Astrocyte of the spinal cord (primary cell): Measurements from ENCODE around the gene U2SURP.

ENCODE experiments used
- DNase-seq: peaks from one replicate; pipeline ENCODE4 v3.0.0; 2011; ENCODE audit warnings: low read depth, low spot score
- H3K4me3 ChIP-seq: 2 replicates; pipeline ENCODE4 v1.5.1; 2011; ENCODE audit warnings: low read depth, mild to moderate bottlenecking, low read length, moderate library complexity
- CTCF ChIP-seq: IDR thresholded peaks from 2 replicates; pipeline ENCODE4 v1.5.1; 2012; ENCODE audit warnings: low read depth, mild to moderate bottlenecking, low read length, inconsistent platforms
- in situ Hi-C: cut with HindIII; loops from 2 replicates; pipeline ENCODE4 v1.10.0; 2017; ENCODE audit warnings: low sequenced_read_pairs

The U2SURP gene

GRCh38 chr3:142998439-142998838, 2.9 kb upstream of the U2SURP start:
- TF ChIP-seq CTCF: no peak
- no peak for DNase-seq
- no peak overlapping the region for H3K4me3 ChIP-seq
- in situ Hi-C loops: no loop called here

- in situ Hi-C loops: no loop called here
- DNase-seq: no peak
- H3K4me3 ChIP-seq: peak overlapping the region; percentile 99
- no peak for TF ChIP-seq CTCF
These were observed 1.5 kb upstream of the U2SURP start for GRCh38 chr3:142999881-143000280.

- in situ Hi-C loops: no loop called here
- DNase-seq: peak; percentile 56
- H3K4me3 ChIP-seq: peak overlapping the region; percentile 99
- no peak for TF ChIP-seq CTCF
These were observed 842 bp upstream of the U2SURP start for GRCh38 chr3:143000528-143000927.

GRCh38 chr3:143001034-143001368, 369 bp upstream of the U2SURP start:
- H3K4me3 ChIP-seq: peak overlapping the region; percentile 99
- in situ Hi-C loops: no loop called here
- no peak for TF ChIP-seq CTCF
- DNase-seq: no peak

- TF ChIP-seq CTCF: no peak
- in situ Hi-C loops: no loop called here
- peak; percentile 27 for DNase-seq
- peak overlapping the region; percentile 99 for H3K4me3 ChIP-seq
These were observed 828 bp downstream of the U2SURP start for GRCh38 chr3:143002083-143002712.

DNA sequence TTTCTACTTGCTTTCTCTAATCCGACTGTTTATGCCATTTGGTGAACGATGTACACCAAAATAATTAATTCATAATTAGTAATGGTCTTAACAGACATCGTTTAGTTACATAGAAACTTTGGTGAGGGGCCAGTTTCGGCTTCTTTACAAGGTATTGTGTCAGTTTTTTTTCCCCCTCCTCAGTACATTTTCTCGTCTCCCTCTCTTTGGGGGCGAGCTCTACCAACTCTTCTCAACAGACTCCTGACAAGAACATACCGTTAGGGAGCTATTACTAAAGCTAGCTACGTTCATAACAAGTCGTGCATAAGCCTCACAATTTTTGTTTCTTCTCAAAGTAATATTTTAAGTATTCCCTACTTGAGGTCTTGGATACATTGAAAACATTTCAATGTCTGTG, 1.4 kb downstream of the U2SURP start:
- DNase-seq: no peak
- in situ Hi-C loops: no loop called here
- TF ChIP-seq CTCF: no peak

DNA sequence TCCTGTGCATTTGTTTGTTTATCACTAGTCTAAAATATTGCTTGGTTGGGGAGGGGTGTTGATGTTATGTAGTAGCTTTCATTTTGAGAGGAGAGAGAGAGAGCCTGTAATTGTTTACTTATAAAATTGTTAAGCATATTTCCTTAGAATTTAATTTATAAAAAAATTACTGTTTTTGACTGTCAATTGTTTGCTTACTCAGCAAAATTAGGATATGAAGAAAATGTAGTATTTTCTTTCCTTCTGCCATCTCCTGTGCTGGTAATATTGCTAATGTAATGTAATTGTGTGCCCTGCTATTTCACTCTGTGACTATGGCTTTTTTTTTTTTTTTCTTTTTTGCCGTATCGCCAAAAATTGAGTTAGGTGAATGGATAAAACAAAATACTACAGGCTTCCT, 3.5 kb downstream of the U2SURP start:
- H3K4me3 ChIP-seq: no peak overlapping the region
- DNase-seq: no peak
- in situ Hi-C loops: no loop called here
- no peak for TF ChIP-seq CTCF

More for the DNA sequence above, 1.4 kb downstream of the U2SURP start:
- H3K4me3 ChIP-seq: peak overlapping the region; percentile 99
